DMS53 (cell line): ENCODE data around the gene UBE2S.
"Not testable (repeated sequence)": the region's sequence is repeated elsewhere in the genome, so short reads cannot be mapped to it uniquely, and the experiment has no call there.

Experiments used
- DNase-seq: peaks from one replicate; lab custom pipeline; 2025; lab: John Stamatoyannopoulos, UW

UBE2S gene

DNA sequence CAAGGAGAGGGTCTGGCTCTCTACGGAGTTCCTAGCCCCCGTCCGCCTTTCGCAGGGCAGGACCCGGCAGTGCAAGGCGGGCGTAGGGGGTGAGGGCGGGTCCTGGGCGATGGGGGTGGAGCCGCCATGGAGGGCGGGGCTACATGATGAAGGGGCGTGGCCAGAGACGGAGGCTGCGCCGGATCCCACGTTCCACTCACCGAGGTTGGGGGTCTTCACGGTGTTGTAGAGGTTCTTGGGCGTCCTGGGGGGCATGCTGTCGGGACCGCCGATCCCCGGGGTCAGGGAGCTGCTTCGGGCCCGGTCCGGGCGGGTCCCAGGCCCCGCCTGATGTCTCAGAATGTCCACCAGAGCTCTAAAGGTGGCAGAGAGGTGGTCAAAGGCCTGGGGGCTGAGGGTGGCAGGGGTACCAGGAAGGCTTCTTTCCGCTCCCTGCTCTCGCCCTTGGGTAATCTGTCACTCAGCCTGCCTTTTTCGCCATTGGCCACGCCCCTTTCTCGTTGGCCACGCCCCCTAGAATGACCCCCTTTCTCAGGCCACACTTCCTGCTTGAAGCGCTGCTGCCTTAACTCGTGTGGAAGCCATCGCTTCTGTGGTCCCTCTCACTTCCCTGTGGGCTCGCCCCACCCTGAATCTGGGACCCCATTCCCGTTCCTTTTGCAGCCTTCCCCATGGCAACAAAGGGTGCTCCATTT lies 33.0 kb upstream of the UBE2S start:
- DNase-seq = peak; percentile 43

DNA sequence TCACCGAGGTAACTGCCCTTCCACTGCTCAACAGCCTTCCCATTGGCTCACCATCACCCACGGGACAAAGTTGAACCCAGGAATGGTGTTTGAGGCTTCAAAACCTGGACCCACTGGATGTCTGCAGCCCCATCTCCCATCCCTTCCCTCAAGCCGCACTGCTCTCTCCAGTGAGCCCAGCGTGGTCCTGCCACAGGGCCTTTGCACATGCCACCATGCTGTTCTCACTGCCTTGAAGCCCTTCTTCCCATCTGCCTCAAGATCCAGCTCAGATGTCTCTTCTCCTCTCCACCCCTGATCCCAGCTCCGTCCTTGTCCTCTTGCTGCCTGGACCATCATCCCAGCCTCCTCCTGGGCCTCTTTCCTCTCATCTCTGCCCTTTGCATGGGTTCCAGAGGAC lies 31.5 kb upstream of the UBE2S start:
- no peak for DNase-seq

DNA sequence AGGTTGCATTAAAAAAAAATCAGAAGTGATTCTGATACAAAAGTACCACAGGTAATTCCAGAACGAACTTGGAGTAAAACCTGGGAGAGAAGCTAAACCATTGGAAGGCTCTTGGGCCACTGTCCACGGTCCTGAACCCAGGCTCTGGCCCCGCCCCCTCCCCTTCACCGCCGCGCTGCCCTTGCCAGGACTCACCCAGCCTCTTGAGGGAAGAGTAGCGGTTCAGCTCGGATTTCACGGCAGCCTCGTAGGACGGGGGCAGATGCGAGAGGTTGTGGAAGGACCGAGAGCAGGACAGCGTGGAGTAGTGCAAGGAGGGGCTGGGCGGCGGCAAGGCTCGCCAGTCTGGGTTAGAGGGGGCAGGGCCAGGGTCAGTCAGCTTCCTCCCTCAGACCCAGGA lies 29.8 kb upstream of the UBE2S start:
- DNase-seq = peak; percentile 88

DNA sequence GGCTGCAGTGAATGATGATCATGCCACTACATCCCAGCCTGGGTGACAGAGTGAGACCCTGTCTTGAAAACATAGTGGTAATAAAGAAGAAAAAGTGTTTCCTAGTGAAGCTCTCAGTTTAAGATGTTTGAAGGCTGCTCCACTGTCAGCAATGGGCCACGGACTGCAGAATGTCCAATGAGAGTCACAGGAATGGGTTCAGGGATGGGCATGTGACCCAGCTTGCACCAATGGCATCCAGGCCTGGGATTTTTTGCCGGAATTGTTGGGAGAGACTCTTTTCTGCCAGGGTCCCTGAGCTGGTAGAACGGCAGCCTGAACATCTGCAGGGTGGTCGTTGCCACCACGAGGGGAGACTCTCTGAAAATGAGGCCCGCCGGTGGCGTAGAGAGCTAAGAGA lies 29.3 kb upstream of the UBE2S start:
- peak; percentile 35 for DNase-seq

DNA sequence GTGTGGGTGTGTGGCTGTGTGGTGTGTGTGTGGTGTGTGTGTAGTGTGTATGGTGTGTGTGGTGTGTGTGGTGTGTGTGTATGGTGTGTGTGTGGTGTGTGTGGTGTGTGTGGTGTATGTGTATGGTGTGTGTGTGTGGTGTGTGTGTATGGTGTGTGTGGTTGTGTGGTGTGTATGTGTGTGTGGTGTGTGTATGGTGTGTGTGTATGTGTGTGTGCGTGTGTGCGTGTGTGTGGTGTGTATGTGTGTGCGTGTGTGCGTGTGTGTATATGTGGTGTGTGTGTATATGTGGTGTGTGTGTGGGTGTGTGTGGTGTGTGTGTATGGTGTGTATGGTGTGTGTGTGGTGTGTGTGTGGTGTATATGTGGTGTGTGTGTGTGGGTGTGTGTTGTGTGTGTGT lies 27.4 kb upstream of the UBE2S start:
- no peak for DNase-seq

DNA sequence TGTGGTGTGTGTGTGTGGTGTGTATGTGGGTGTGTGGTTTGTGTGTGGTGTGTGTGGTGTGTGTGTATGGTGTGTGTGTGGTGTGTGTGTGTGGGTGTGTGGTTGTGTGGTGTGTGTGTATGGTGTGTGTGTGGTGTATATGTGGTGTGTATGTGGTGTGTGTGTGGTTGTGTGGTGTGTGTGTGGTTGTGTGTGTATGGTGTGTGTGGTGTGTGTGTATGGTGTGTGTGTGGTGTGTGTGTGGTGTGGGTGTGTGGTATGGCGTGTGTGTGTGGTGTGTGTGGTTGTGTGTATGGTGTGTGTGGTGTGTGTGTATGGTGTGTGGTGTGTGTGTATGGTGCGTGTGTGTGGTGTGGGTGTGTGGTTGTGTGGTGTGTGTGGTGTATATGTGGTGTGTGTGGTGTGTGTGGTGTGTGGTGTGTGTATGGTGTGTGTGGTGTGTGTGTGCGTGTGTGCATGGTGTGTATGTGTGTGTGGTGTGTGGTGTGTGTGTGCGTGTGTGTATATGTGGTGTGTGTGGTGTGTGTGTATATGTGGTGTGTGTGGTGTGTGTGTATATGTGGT lies 26.9 kb upstream of the UBE2S start:
- DNase-seq = no peak

DNA sequence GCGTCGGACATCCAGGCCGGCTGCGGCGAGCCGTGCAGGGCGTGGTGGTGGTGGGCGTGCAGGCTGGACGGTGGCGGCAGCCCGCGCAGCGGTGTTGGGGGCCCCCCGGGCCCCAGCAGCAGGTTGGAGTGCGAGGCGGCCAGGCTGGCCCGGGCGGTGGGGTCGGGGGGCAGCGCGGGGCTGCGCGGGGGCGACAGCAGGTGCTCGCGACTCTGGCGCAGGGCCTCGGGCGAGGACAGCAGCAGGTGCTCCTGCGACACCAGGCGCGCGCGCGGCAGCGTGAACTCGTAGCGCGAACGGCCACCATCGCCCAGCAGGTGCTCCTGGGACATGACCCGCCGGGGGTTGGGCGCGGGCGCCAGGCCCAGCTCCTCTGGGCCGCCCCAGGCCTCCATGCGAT lies 25.7 kb upstream of the UBE2S start:
- peak; percentile 87 for DNase-seq

DNA sequence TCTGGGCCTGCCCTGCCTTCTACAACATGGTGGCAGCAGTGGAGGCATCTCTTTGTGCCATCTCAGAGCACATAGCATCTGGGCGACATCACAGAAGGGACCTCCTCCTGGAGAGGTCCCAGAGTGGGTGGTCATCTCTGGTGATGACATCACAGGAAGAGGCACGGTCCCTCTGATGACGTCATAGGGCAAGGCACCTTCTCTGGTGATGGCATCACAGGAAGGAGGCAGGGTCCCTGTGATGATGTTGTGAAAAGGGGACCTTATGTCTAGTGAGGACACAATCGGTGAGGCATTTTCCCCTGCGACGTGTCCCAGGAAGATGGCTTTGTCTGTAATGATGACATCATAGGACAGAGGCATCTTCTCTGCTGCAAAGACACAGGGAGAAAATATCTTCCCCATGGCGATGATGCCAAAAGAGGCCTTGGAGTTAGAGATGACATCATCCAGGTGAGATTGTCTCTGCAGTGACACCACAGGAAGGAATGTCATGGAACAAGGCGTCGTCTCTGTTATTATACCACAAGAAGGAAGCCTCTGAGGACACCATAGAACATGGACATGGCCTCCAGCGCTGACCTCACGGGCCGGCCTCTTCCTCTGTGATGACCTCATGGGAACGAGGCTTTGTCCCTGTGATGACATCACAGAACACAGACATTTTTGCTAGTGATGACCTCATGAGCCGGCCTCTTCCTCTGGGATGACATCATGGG lies 24.8 kb upstream of the UBE2S start:
- peak; percentile 82 for DNase-seq

DNA sequence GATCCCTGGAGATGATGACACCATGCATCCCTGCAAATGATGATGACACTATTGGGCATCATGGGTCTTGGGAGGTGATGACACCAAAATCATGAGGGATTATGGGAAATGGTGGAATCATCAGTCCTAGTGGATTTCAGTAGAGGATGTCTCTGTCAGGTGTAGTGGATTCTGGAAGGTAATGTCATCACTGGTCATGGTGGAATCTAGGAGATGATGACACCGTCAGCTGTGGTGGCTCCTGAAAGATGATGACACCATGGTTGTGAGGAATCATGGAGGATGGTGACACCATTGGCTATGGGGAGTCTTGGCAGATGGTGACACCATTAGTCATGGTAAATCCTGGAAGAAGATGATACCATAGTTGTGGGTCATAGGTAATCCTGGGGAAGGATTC lies 23.6 kb upstream of the UBE2S start:
- DNase-seq = no peak

DNA sequence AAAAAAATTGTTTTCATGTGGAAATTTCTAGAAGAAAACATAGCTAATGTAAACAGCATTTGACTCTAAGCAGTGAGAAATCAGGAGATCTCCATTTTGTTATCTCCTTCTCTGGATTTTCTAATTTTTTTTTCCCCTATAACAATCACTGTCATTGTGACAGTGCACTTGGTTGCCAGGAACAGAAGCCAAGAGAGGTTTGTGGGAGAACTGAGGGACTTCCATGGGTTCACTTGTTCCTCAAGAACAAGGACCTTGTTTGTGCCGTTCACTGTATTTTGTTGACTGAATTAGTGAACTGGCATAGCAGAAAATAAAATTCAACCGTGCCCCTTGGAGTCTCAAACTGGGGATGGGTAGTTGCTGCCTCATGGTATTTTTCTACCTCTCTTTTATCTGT lies 18.5 kb upstream of the UBE2S start:
- no peak for DNase-seq

DNA sequence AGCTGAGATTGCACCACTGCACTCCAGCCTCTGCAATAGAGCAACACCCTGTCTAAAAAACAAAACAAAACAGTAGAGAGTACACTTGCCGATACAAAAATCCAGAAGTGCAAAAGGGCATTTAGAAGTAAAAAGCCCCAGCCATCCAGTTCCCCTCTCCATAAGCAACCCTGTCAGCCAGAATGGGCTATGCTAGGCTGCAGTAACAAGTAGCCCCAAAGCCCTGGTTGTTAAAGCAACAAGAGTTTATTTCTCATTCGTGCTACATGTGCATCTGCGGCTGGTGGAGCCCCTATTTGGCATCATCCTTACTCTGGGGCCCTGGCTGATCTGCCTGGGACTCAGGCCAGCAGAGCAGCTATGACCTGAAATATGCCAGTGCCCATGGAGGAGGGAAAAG lies 16.9 kb upstream of the UBE2S start:
- no peak for DNase-seq

DNA sequence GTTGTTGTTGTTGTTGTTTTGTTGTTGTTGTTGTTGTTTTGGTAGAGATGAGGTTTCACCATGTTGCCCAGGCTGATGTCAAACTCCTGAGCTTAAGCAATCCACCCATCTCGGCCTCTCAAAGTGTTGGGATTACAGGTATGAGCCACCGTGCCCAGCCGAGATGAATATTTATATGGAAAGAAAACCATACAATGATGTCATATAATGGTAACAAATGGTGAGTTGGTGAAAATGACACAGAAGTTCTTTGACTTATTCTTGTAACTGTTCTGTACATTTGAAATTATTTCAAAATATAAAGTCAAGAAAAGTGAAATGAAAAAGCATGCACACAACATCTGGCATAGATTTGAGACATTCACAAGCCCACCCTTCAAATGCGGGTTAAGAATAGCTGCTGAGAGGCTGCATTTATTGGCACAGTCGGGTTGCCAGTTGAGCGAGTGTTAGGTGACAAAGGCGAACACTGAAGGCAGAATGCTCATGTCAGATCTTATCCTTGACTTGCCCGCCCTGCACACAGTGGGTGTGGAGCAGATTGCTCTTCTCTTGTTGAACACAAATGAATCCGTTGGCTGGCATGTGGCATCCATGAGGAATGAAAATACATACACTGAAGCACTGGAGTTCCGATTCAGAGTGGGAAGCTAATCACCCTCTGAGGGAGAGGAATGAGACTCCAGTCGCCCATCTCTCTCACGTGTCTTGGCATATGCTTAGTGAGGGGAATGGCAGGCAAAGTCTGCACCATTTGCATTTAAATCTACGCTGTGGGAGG lies 15.8 kb upstream of the UBE2S start:
- DNase-seq = no peak

DNA sequence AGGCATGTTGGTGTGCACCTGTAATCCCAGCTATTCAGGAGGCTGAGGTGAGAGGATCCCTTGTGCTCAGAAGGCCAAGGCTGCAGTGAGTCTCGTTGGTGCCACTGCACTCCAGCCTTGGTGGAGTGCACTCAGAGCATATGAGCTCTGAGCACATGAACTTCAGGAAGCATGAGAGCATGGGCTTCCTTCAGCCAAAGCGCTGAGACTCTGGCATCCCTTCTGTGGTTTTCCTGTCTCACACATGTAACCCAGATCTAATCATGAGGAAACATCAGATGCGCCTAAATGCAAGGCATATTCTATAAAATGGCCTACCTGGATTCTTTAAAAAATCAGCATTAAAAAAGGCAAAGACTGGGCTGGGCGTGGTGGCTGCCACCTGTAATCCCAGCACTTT lies 13.7 kb upstream of the UBE2S start:
- not testable (repeated sequence) for DNase-seq

DNA sequence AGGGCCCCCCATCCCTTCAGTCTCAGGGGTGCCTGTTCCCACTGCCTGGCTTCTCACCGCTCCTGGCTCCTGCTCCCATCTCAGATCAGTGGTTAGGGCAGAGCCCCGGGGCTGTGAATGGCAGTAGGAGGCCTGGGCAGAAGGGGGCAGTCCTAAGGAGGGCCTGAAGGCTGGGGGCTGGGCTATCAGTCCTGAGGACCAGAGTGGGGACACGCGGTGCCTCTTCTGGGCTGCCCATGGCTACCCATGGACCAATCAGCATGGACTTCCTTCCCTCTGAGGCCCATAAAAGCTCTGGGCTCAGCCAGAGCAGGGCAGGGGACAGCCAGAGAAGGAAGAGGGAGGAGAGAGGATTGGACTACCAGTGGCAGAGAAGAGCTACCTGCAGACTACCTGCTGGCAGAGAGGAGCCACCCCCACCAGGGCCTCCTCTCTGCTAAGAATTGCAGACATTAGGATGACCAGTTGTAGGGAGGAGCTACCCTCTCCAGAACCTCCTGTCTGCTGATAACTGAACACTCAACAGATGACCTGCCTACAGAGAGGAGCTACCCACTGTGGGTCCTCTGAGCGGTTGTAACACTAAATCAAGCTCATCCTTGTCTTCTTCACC lies 12.1 kb upstream of the UBE2S start:
- DNase-seq = no peak

DNA sequence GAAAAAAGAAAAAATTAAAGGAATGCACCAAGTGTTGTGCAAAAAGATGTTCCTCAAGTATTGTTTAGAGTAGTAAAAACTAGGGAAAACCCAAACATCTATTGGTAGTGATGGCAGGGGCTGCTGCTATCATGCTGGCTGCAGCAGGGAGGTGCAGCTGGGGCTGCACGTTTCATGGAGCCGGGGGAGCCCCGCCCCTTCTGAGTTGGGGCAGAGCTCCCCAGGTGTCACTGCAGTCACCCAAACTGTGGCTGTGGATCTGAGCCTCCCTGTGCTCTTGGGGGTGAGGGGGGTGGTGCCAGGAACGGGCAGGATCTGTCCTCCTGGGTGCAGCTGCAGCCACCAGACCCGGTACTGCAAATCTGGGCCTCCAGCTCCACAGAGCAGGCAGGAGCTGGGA lies 11.5 kb upstream of the UBE2S start:
- no peak for DNase-seq

DNA sequence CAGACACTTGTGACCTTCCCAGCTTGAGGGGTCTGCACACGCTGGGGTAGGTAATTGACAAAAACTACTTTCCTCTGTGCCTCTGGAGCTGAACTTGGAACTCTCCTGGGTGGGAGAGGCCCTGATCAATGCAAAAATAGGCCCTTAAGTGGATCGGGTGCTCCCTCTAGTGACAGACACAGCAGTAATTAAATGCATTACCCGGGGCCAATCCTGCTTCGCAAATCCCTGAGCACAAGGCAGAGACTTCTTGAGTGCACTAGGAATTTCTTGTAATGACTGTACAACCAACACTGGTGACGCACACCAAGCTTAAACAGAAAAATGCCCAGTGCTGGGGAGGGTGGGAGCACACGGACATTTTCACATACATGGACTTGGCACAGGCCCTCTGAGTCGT lies 10.6 kb upstream of the UBE2S start:
- DNase-seq = peak; percentile 82

DNA sequence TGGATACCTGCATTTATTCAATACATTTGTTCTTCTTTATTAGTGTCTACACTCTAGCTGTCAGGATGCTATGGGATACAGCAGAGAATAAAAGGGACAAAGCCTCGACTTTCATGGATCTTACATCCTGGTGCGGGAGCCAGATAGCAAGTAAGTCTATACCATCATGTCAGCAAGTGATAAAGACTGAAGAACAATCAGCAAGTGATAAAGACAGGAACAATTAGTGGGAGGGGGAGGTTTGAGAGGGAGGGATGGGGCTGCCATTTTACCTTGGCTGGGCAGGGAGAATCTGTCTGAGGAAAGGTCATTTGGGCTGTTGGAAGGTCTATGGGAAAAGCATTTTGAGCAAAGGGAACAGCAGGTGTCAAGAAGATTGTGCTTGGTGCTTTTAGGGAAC lies 2.6 kb upstream of the UBE2S start:
- no peak for DNase-seq

DNA sequence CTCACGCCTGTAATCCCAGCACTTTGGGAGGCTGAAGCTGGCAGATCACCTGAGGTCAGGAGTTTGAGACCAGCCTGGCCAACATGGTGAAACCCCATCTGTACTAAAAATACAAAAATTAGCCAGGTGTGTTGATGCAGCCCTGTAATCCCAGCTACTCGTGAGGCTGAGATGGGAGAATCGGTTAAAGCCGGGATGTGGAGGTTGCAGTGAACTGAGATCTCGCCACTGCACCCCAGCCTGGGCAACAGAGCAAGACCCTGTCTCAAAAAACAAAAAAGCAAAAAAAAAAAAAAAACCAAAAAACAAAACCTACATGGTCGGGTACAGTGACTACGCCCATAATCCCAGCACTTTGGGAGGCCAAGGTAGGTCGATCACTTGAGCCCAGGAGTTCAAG lies 1.6 kb upstream of the UBE2S start:
- DNase-seq = not testable (repeated sequence)

DNA sequence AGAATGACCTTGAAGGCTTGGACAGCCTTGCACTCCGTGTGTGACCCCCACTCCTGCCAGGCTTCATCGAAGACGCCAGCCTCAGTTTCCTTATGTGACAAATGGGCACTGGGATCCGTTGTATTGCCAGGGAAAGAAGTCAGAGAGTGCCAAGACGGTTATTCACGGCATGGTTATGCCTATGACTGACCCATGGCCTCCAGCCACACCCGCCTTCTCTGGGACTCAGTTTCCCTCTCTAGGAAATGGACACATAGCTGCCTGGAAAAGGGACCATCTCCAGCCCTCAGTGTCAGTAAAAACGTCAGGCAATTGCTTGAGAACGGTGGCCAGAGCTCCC lies 915 bp upstream of the UBE2S start:
- no peak for DNase-seq

DNA sequence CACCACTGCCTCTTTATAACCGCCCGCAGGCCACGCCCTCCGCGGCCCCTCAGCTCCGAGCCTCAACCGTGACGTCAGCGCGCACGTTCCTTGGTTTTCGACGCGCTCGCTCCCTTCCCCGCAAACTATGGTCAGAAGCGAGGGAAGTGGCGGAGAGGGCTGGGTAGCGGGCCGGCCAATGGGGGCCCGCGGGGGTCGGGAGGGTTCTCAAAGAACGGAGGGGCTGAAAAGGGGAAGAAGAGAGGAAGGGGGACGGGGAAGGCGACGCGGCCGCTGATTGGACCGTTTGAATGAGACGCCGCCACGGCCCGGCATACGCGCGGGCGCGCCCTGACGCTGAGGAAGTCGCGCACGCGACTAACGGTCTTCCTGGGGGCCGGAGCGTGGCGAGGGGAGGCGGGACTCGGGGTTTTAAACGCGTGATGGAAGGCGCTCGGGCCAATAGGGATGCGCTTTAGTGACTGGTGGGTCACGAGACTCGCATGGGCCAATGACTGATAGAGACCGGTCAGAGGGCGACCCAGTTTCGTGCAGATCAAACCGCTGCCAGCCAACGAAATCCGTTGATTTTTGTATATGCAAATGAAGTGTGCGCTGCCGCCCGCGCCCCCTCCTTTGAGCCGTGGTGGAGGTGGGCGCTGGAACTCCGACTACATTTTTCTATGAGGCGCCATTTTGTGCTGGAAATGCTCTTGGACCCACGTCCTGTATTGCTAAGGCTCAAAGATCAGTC lies 378 bp upstream of the UBE2S start:
- peak; percentile 99 for DNase-seq

DNA sequence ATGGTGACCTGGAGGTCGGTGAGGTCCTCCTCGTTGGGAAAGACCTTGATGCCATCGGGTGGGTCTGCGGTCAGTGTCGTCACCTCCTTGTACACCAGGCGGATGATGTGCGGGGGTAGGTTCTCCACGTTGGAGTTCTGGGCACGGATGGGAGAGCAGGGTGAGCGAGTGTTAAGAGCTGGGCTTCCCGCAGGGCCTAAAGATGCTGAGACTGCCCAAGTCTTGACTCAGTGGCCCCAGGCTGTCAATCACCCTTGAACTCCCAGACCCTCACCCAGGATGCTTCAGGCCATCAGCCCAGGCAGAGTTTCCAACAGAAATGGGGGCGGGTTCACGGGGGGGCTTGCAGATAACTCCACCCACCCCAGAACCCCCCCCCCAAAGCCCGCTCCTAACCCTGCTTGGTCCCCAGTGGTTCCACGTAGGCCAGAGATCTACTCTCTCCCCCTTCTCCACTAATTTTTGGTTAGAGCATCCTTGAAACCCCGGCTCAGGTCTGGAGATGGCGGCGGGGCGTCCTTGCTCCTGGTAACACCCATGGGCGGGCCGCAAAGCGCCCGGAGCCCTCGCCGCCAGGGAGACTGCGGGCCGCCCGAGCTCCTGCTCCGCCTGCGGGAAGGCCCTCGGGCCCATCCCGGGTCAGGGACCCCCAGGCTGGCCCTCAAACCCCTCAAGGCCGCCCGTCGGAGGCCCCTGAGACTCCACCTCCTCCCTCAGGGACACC lies 600 bp downstream of the UBE2S start:
- DNase-seq = peak; percentile 60
